Measurements from ENCODE around the gene BICDL1. TPM values are rescaled to one million over a fixed set of nuclear protein-coding genes. Genes with fewer than 3 reads are reported as not detected.

The BICDL1 gene
- total and polyA plus RNA-seq, 2 donors (not counting 1 experiment from before 2014, with no cell fraction given): not detected

DNA sequence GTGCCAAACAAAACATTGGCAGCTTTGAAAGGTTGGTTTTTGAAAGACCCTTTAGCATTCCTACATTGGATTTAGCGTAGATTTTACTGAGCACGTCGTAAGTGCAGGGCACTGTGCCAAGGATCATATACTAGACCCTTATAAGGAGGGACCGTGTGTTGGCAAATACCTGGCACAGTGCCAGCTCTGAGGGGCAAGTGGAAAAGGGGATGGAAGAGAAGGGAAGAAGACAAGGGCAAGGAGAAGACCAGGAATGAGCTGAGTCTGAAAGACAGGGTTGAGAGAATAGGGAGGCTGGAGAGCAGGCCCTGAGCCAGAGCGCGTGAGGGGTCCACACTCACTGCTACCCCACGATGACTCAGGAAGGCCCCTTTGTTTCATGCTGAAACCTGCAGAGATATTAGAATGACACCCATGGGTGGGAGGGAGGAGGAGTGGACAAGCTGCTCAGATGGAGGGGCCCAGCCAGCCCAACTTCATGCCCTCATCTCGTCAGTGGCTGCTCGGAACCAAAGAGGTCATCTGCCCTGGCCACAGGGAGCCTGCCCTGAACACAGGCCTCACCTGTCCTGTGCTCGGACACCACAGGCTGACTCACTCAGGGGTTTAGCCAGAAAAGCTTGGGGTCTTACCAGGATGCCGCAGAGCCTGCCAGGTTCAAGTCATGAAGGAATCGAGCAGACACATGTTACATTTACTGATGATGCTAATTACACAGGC is 102.5 kb downstream of the BICDL1 start:
- TF ChIP-seq EZH2 (IDR thresholded peaks at IDR 0.05; ENCODE audit: low read length, missing control alignments): no peak
- TF ChIP-seq, protein P1, sequence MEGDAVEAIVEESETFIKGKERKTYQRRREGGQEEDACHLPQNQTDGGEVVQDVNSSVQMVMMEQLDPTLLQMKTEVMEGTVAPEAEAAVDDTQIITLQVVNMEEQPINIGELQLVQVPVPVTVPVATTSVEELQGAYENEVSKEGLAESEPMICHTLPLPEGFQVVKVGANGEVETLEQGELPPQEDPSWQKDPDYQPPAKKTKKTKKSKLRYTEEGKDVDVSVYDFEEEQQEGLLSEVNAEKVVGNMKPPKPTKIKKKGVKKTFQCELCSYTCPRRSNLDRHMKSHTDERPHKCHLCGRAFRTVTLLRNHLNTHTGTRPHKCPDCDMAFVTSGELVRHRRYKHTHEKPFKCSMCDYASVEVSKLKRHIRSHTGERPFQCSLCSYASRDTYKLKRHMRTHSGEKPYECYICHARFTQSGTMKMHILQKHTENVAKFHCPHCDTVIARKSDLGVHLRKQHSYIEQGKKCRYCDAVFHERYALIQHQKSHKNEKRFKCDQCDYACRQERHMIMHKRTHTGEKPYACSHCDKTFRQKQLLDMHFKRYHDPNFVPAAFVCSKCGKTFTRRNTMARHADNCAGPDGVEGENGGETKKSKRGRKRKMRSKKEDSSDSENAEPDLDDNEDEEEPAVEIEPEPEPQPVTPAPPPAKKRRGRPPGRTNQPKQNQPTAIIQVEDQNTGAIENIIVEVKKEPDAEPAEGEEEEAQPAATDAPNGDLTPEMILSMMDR (conservative IDR thresholded peaks at IDR 0.05 in 1 of 2, IDR thresholded peaks at IDR 0.05 in 1 of 2; ENCODE audit: low read depth in 1 of 2, low read length in 2 of 2): no peak
- no peaks in the 10 kb centered on the region for H3K27me3 ChIP-seq (ENCODE audit: control insufficient read depth, insufficient read depth, low read length)
- no peak overlapping the region for H2AFZ ChIP-seq (ENCODE audit: low read length)
- no peak overlapping the region for H3K27ac ChIP-seq (ENCODE audit: insufficient read depth, low read length)
- DNase-seq (ENCODE audit: low read depth in 2 of 2): peak in 1 of 2 donors; percentile 23
- no peaks in the 10 kb centered on the region for H4K20me1 ChIP-seq (ENCODE audit: control insufficient read depth, extremely low read depth, insufficient read depth, low read length)
- no peak overlapping the region for H3K9ac ChIP-seq (ENCODE audit: insufficient read depth, low read length)
- no peaks in the 10 kb centered on the region for H3K79me2 ChIP-seq (ENCODE audit: control insufficient read depth, insufficient read depth, low read length)
- H3K36me3 ChIP-seq (ENCODE audit: control insufficient read depth, insufficient read depth, low read length): peaks cover 8% of the 10 kb centered on the region
- H3K9me3 ChIP-seq (ENCODE audit: control insufficient read depth, insufficient read depth, low read depth, low read length): no peaks in the 10 kb centered on the region
- H3K4me2 ChIP-seq (ENCODE audit: extremely low read depth, insufficient read depth, low read length): no peak overlapping the region
- H3K4me3 ChIP-seq (replicated peaks in 1 of 4; ENCODE audit: control extremely low read depth in 1 of 4, insufficient read depth in 1 of 4, low read depth in 3 of 4, low read length in 4 of 4): no peak overlapping the region
- H3K4me1 ChIP-seq (ENCODE audit: control insufficient read depth, extremely low read depth, insufficient read depth, low read length): no peaks in the 10 kb centered on the region

DNA sequence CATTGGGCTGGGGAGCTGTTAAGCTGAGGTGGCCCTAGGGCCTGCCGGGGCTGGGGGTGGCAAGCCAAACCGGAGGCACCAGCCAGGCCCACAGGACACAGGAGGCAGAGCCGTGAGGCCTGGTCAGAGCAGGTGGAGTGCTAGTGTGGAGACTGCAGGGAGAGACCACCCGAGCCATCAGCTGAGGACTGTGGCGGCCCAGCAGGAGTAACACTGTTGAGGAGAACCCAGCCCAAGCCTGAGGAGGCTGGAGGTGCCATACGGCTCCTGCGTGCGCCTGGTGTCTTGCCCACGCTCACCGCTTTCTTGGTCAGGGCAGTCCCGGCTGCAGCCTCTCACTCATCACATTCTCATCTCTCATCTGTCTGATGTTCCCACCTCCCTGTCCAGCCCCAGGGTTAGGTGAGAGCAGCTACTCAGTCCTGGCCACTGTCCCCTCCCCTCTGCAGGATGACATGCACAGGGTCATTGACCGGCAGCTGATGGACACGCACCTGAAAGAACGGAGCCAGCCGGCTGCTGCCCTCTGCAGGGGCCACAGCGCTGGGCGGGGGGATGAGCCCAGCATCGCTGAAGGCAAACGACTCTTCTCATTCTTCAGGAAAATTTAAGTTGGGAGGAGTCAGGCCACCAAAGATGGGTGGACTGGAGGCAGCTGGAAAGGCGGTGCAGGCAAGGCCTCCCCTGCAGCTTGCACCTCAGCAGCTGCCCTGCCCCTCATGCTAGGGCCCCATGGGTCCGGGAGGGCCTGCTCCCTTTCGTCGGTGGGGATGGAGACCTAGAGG is 103.7 kb downstream of the BICDL1 start:
- no peak overlapping the region for H3K4me3 ChIP-seq (replicated peaks in 1 of 4; ENCODE audit: control extremely low read depth in 1 of 4, insufficient read depth in 1 of 4, low read depth in 3 of 4, low read length in 4 of 4)
- H3K4me2 ChIP-seq (ENCODE audit: extremely low read depth, insufficient read depth, low read length): no peak overlapping the region
- peaks cover 12% of the 10 kb centered on the region for H3K36me3 ChIP-seq (ENCODE audit: control insufficient read depth, insufficient read depth, low read length)
- no peak overlapping the region for H2AFZ ChIP-seq (ENCODE audit: low read length)
- TF ChIP-seq, protein P1 (conservative IDR thresholded peaks at IDR 0.05 in 1 of 2, IDR thresholded peaks at IDR 0.05 in 1 of 2; ENCODE audit: low read depth in 1 of 2, low read length in 2 of 2): no peak
- no peak for TF ChIP-seq EZH2 (IDR thresholded peaks at IDR 0.05; ENCODE audit: low read length, missing control alignments)
- H3K79me2 ChIP-seq (ENCODE audit: control insufficient read depth, insufficient read depth, low read length): no peaks in the 10 kb centered on the region
- no peaks in the 10 kb centered on the region for H3K9me3 ChIP-seq (ENCODE audit: control insufficient read depth, insufficient read depth, low read depth, low read length)
- H3K27me3 ChIP-seq (ENCODE audit: control insufficient read depth, insufficient read depth, low read length): no peaks in the 10 kb centered on the region
- no peaks in the 10 kb centered on the region for H4K20me1 ChIP-seq (ENCODE audit: control insufficient read depth, extremely low read depth, insufficient read depth, low read length)
- no peak for DNase-seq (ENCODE audit: low read depth in 2 of 2)
- no peak overlapping the region for H3K9ac ChIP-seq (ENCODE audit: insufficient read depth, low read length)
- H3K4me1 ChIP-seq (ENCODE audit: control insufficient read depth, extremely low read depth, insufficient read depth, low read length): no peaks in the 10 kb centered on the region
- no peak overlapping the region for H3K27ac ChIP-seq (ENCODE audit: insufficient read depth, low read length)

DNA sequence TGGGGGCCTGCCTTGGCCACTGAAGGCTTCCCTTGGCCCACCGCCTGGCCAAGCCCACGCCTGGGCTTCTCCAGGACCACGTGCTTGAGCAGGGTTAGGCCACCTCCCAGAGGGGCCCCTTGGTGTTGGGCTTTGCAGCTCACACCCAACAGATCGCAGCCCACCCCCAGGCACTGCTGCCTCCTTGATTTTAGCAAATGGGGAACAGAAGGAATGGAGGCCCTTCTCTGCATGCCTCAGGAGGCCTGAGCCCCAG is 104.2 kb downstream of the BICDL1 start:
- H2AFZ ChIP-seq (ENCODE audit: low read length): no peak overlapping the region
- no peaks in the 10 kb centered on the region for H4K20me1 ChIP-seq (ENCODE audit: control insufficient read depth, extremely low read depth, insufficient read depth, low read length)
- no peak overlapping the region for H3K27ac ChIP-seq (ENCODE audit: insufficient read depth, low read length)
- DNase-seq (ENCODE audit: low read depth in 2 of 2): no peak
- TF ChIP-seq EZH2 (IDR thresholded peaks at IDR 0.05; ENCODE audit: low read length, missing control alignments): no peak
- TF ChIP-seq, protein P1 (conservative IDR thresholded peaks at IDR 0.05 in 1 of 2, IDR thresholded peaks at IDR 0.05 in 1 of 2; ENCODE audit: low read depth in 1 of 2, low read length in 2 of 2): no peak
- no peaks in the 10 kb centered on the region for H3K27me3 ChIP-seq (ENCODE audit: control insufficient read depth, insufficient read depth, low read length)
- H3K9ac ChIP-seq (ENCODE audit: insufficient read depth, low read length): no peak overlapping the region
- no peaks in the 10 kb centered on the region for H3K4me1 ChIP-seq (ENCODE audit: control insufficient read depth, extremely low read depth, insufficient read depth, low read length)
- H3K4me3 ChIP-seq (replicated peaks in 1 of 4; ENCODE audit: control extremely low read depth in 1 of 4, insufficient read depth in 1 of 4, low read depth in 3 of 4, low read length in 4 of 4): no peak overlapping the region
- peaks cover 15% of the 10 kb centered on the region for H3K36me3 ChIP-seq (ENCODE audit: control insufficient read depth, insufficient read depth, low read length)
- H3K9me3 ChIP-seq (ENCODE audit: control insufficient read depth, insufficient read depth, low read depth, low read length): no peaks in the 10 kb centered on the region
- H3K79me2 ChIP-seq (ENCODE audit: control insufficient read depth, insufficient read depth, low read length): no peaks in the 10 kb centered on the region
- H3K4me2 ChIP-seq (ENCODE audit: extremely low read depth, insufficient read depth, low read length): no peak overlapping the region
